ENCODE data around the gene CLDND2.

Gene CLDND2

GRCh38 chr19:51359294-51359693 lies 9.5 kb downstream of the CLDND2 start:
- Histone ChIP-seq H3K27ac (replicated peaks) (no peak overlapping the region), H3K4me3 (replicated peaks; ENCODE audit: insufficient read depth, low read length) (no peak overlapping the region), H3K27me3 (ENCODE audit: insufficient read depth, poor library complexity, severe bottlenecking) (no peaks in the 10 kb centered on the region)
- TF ChIP-seq GABPA (IDR thresholded peaks at IDR 0.05; ENCODE audit: low read depth): no peak
- TF ChIP-seq REST (IDR thresholded peaks at IDR 0.05; ENCODE audit: insufficient replicate concordance, low read depth): no peak
- TF ChIP-seq CTCF (IDR thresholded peaks at IDR 0.05; ENCODE audit: insufficient read depth, low read length): no peak
- no peak for TF ChIP-seq POLR2AphosphoS5 (IDR thresholded peaks at IDR 0.05; ENCODE audit: low read depth)
- no peak for TF ChIP-seq SPI1 (IDR thresholded peaks at IDR 0.05; ENCODE audit: borderline replicate concordance, low read depth)
- no peak for DNase-seq (ENCODE audit: low read depth in 1 of 2, low spot score in 1 of 2)

GRCh38 chr19:51357952-51358351 lies 10.9 kb downstream of the CLDND2 start:
- Histone ChIP-seq H3K4me3 (replicated peaks; ENCODE audit: insufficient read depth, low read length) (no peak overlapping the region), H3K27me3 (ENCODE audit: insufficient read depth, poor library complexity, severe bottlenecking) (no peaks in the 10 kb centered on the region), H3K27ac (replicated peaks) (no peak overlapping the region)
- no peak for DNase-seq (ENCODE audit: low read depth in 1 of 2, low spot score in 1 of 2)
- no peak for TF ChIP-seq REST (IDR thresholded peaks at IDR 0.05; ENCODE audit: insufficient replicate concordance, low read depth)
- no peak for TF ChIP-seq GABPA (IDR thresholded peaks at IDR 0.05; ENCODE audit: low read depth)
- no peak for TF ChIP-seq POLR2AphosphoS5 (IDR thresholded peaks at IDR 0.05; ENCODE audit: low read depth)
- no peak for TF ChIP-seq CTCF (IDR thresholded peaks at IDR 0.05; ENCODE audit: insufficient read depth, low read length)
- TF ChIP-seq SPI1 (IDR thresholded peaks at IDR 0.05; ENCODE audit: borderline replicate concordance, low read depth): no peak

- Histone ChIP-seq H3K27ac (replicated peaks) (no peak overlapping the region), H3K27me3 (ENCODE audit: insufficient read depth, poor library complexity, severe bottlenecking) (no peaks in the 10 kb centered on the region), H3K4me3 (replicated peaks; ENCODE audit: insufficient read depth, low read length) (no peak overlapping the region)
- DNase-seq (ENCODE audit: low read depth in 1 of 2, low spot score in 1 of 2): no peak
- TF ChIP-seq GABPA (IDR thresholded peaks at IDR 0.05; ENCODE audit: low read depth): no peak
- no peak for TF ChIP-seq POLR2AphosphoS5 (IDR thresholded peaks at IDR 0.05; ENCODE audit: low read depth)
- no peak for TF ChIP-seq CTCF (IDR thresholded peaks at IDR 0.05; ENCODE audit: insufficient read depth, low read length)
- TF ChIP-seq REST (IDR thresholded peaks at IDR 0.05; ENCODE audit: insufficient replicate concordance, low read depth): no peak
- no peak for TF ChIP-seq SPI1 (IDR thresholded peaks at IDR 0.05; ENCODE audit: borderline replicate concordance, low read depth)
These were observed 12.5 kb downstream of the CLDND2 start for GRCh38 chr19:51356159-51356801.
